ENCODE results near the gene KLF18. TPM values are rescaled to one million over a fixed set of nuclear protein-coding genes. Genes with fewer than 3 reads are reported as not detected.
"Not testable (repeated sequence)": the region's sequence is repeated elsewhere in the genome, so short reads cannot be mapped to it uniquely, and the experiment has no call there.

The KLF18 gene
- total RNA-seq, 1 donor from 2014 or later: not detected

DNA sequence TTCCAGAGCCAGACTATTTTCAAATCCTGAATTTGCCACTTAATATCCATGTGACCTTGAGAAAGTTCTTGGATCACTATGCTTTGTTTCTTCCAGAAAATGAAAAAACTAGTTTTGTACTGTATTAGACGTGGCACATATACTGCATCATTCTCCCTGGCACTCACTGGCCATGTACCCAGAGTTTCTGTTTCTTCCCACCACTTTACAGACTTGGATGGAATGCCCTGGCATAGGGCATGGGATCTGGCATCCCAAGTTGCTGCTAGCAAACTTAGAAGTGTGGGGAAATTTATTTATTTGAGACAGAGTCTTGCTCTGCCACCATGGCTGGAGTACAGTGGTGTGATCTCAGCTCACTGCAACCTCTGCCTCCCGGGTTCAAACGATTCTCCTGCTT, 10.0 kb downstream of the KLF18 start:
- no peak for DNase-seq (ENCODE audit: low read depth)
- peaks cover 2% of the 10 kb centered on the region for H3K27me3 ChIP-seq (ENCODE audit: control insufficient read depth, insufficient read depth, low read length)
- no peak overlapping the region for H3K4me3 ChIP-seq (ENCODE audit: low read depth, low read length)
- TF ChIP-seq, protein P1, sequence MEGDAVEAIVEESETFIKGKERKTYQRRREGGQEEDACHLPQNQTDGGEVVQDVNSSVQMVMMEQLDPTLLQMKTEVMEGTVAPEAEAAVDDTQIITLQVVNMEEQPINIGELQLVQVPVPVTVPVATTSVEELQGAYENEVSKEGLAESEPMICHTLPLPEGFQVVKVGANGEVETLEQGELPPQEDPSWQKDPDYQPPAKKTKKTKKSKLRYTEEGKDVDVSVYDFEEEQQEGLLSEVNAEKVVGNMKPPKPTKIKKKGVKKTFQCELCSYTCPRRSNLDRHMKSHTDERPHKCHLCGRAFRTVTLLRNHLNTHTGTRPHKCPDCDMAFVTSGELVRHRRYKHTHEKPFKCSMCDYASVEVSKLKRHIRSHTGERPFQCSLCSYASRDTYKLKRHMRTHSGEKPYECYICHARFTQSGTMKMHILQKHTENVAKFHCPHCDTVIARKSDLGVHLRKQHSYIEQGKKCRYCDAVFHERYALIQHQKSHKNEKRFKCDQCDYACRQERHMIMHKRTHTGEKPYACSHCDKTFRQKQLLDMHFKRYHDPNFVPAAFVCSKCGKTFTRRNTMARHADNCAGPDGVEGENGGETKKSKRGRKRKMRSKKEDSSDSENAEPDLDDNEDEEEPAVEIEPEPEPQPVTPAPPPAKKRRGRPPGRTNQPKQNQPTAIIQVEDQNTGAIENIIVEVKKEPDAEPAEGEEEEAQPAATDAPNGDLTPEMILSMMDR (IDR thresholded peaks at IDR 0.05; ENCODE audit: insufficient read depth, low read length, poor library complexity, severe bottlenecking): no peak
- H3K36me3 ChIP-seq (ENCODE audit: control insufficient read depth, insufficient read depth, low read length): no peaks in the 10 kb centered on the region

DNA sequence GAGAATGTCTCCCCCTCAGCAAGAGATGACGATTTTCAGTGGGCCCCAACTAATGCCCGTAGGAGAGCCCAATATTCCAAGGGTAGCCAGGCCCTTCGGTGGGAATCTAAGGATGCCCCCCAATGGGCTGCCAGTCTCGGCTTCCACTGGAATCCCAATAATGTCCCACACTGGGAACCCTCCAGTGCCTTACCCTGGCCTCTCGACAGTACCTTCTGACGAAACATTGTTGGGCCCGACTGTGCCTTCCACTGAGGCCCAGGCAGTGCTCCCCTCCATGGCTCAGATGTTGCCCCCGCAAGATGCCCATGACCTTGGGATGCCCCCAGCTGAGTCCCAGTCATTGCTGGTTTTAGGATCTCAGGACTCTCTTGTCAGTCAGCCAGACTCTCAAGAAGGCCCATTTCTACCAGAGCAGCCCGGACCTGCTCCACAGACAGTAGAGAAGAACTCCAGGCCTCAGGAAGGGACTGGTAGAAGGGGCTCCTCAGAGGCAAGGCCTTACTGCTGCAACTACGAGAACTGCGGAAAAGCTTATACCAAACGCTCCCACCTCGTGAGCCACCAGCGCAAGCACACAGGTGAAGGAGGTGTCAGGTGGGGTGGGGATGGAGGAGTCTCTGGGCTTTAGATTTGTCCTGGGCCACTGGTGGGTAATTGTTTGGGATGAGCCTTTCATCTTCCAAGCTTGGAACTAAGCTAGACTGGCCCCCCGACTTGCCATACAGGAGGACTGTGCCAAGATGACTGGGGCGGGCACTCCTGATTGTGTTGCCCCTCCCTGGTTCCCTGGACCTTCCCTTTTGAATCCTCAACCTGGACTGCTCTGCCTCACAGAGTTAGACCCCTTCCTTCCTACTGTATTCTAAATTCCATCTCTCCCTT, 11.6 kb downstream of the KLF18 start:
- DNase-seq (ENCODE audit: low read depth): no peak
- TF ChIP-seq, protein P1 (IDR thresholded peaks at IDR 0.05; ENCODE audit: insufficient read depth, low read length, poor library complexity, severe bottlenecking): no peak
- Histone ChIP-seq H3K36me3 (ENCODE audit: control insufficient read depth, insufficient read depth, low read length) (no peaks in the 10 kb centered on the region), H3K4me3 (ENCODE audit: low read depth, low read length) (no peak overlapping the region), H3K27me3 (ENCODE audit: control insufficient read depth, insufficient read depth, low read length) (no peaks in the 10 kb centered on the region)

DNA sequence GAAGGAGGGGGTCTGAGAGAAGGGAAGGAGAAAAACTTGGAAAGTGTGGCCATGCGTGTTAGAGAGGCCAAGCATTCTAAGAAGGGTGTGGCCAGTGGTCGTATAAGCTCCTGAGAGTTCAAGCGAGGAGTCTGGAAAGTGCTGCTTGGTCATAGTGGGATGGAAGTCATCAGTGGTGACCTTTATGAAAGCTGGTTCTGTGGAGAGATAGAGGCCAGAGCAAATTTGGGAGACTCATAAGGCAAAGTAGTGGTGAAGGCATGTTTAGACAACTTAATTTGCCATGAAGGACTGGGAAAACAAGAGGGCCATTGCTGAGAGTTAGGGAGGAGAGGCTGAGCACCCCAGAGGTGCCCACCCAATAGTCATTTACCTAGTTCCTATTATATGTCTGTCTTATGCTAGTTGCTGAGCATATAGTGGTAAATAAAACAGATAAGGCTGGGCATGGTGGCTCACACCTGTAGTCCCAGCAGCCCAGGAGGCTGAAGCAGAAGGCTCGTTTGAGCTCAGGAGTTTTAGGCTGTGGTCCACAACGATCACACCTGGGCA, 21.0 kb downstream of the KLF18 start:
- no peak for DNase-seq (ENCODE audit: low read depth)
- H3K27me3 ChIP-seq (ENCODE audit: control insufficient read depth, insufficient read depth, low read length): no peaks in the 10 kb centered on the region
- H3K4me3 ChIP-seq (ENCODE audit: low read depth, low read length): no peak overlapping the region
- TF ChIP-seq, protein P1 (IDR thresholded peaks at IDR 0.05; ENCODE audit: insufficient read depth, low read length, poor library complexity, severe bottlenecking): no peak
- no peaks in the 10 kb centered on the region for H3K36me3 ChIP-seq (ENCODE audit: control insufficient read depth, insufficient read depth, low read length)

DNA sequence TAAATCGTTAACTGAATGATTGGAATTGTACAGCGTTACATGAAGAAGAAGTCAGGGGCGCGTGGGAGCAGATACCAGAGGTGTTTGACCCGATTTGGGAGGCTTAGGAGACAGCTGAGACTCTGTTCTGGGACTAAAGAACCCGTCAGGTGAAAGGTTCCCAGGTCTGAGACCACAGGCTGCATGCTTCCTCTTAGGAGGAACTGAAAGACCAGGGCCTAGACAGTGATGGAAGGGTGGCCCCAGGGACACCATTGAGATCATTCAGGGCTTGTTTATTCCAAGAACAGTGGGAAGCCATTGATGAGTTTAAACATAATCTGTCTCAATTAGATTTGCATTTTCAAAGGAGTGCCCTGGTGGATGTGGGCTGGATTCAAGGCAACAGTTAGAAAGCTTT, 21.9 kb downstream of the KLF18 start:
- H3K4me3 ChIP-seq (ENCODE audit: low read depth, low read length): no peak overlapping the region

DNA sequence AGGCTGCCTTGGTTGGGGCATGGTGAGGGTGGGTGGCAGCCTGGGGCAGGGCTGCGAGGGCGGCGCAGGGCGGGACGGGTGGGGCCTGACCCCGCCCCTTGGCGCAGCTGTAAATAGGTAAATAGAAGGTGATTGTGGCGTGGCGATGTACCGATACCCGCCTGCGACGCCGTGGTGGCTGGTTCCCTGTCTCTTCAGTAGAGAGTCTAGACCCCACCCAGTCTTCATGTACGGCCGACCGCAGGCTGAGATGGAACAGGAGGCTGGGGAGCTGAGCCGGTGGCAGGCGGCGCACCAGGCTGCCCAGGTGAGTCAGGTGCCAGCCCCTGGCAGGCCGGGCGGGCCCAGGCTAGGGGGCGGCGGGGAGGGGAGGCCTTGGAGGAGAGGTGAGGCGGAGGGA, 22.7 kb downstream of the KLF18 start, which contains the start of gene KLF17:
TSS of gene KLF17 (plus strand) at position 140 of the 400 bp plus-strand sequence. CDS start at position 227, 87 bp downstream.
- TF ChIP-seq, protein P1 (IDR thresholded peaks at IDR 0.05; ENCODE audit: insufficient read depth, low read length, poor library complexity, severe bottlenecking): no peak
- H3K4me3 ChIP-seq (ENCODE audit: low read depth, low read length): no peak within 1 kb of the TSS

More for the DNA sequence above, 21.9 kb downstream of the KLF18 start:
- Histone ChIP-seq H3K36me3 (ENCODE audit: control insufficient read depth, insufficient read depth, low read length) (no peaks in the 10 kb centered on the region), H3K27me3 (ENCODE audit: control insufficient read depth, insufficient read depth, low read length) (no peaks in the 10 kb centered on the region)
- no peak for DNase-seq (ENCODE audit: low read depth)
- TF ChIP-seq, protein P1 (IDR thresholded peaks at IDR 0.05; ENCODE audit: insufficient read depth, low read length, poor library complexity, severe bottlenecking): no peak

DNA sequence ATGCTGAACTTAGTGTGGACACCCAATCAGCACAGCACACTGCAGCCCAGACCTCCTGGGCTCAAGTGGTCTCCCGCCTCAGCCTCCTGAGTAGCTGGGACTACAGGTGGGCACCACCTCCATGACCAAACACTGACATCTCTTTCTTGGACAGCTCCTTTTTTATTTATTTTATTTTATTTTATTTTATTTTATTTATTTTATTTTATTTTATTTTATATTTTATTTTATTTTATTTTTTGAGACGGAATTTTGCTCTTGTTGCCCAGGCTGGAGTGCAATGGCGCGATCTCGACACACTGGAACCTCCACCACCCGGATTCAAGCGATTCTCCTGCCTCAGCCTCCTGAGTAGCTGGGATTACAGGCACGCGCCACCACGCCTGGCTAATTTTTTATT, 24.2 kb downstream of the KLF18 start:
- H3K4me3 ChIP-seq (ENCODE audit: low read depth, low read length); DNase-seq (ENCODE audit: low read depth); H3K27me3 ChIP-seq (ENCODE audit: control insufficient read depth, insufficient read depth, low read length); H3K36me3 ChIP-seq (ENCODE audit: control insufficient read depth, insufficient read depth, low read length): not testable (repeated sequence)

More for the DNA sequence above, 22.7 kb downstream of the KLF18 start, which contains the start of gene KLF17:
- Histone ChIP-seq H3K36me3 (ENCODE audit: control insufficient read depth, insufficient read depth, low read length) (no peaks in the 10 kb centered on the region), H3K27me3 (ENCODE audit: control insufficient read depth, insufficient read depth, low read length) (no peaks in the 10 kb centered on the region)
- no peak for DNase-seq (ENCODE audit: low read depth)
